Psoas muscle (tissue), 8 donors: Measurements from ENCODE around the gene TMEM179. TPM values are rescaled to one million over a fixed set of nuclear protein-coding genes. Genes with fewer than 3 reads are reported as not detected.
"Not testable (repeated sequence)": the region's sequence is repeated elsewhere in the genome, so short reads cannot be mapped to it uniquely, and the experiment has no call there.

Experiments
- ATAC-seq, 4 donors: fragments of 200-7000 bp; cut with Tn5 transposase; one replicate each; pipeline ENCODE4 v1.9.1; 2020; ENCODE audit warnings: moderate library complexity in 3 of 4, mild to moderate bottlenecking in 2 of 4
- DNase-seq, 2 donors: peaks; one replicate each; pipeline ENCODE4 v3.0.0-alpha.2; 2020
- H3K27ac ChIP-seq: fragments of 200-600 bp; one replicate; pipeline ENCODE4 v1.8.0; 2022
- H3K27me3 ChIP-seq, 3 donors: fragments of 200-600 bp in 1 of 3; one replicate each; pipeline versions ENCODE4 v1.6.1 to v1.8.0; 2013 to 2022; ENCODE audit warnings: low read length in 2 of 3, mild to moderate bottlenecking in 2 of 3, moderate library complexity in 1 of 3; ENCODE audit not compliant: insufficient read depth in 3 of 3
- H3K36me3 ChIP-seq, 2 donors: fragments of 200-600 bp in 1 of 2; one replicate each; pipeline versions ENCODE4 v1.6.1 to v1.8.0; 2013 to 2022; ENCODE audit warnings: low read depth in 1 of 2, mild to moderate bottlenecking in 1 of 2, moderate library complexity in 1 of 2; ENCODE audit not compliant: insufficient read depth in 1 of 2
- H3K4me1 ChIP-seq: fragments of 200-600 bp; one replicate; pipeline ENCODE4 v1.8.0; 2022
- H3K4me3 ChIP-seq: fragments of 200-600 bp; one replicate; pipeline ENCODE4 v1.8.0; 2022; ENCODE audit warnings: mild to moderate bottlenecking
- H3K9me3 ChIP-seq: fragments of 200-600 bp; one replicate; pipeline ENCODE4 v1.8.0; 2022
- WGBS, 3 donors: extraction: QIAGEN DNeasy Blood & Tissue Kit; methylation state at CpG; one replicate each; pipeline versions ENCODE4 v1.1.6 to v1.1.7; 2013; 5-methylcytosine and 5-hydroxymethylcytosine counted together
- intact Hi-C, 2 donors: fragments of 100-400 bp; cut with DNase I; formaldehyde crosslinking; loops; one replicate each; pipeline versions ENCODE4 v1.11.0 to v1.14.2; 2022
- polyA plus RNA-seq, 3 donors: library from polyadenylated mRNA; stranded (reverse); fragments of 200-250 nt; gene quantifications; one replicate each; pipeline ENCODE4 v1.2.3, GENCODE V29; 2013
- total RNA-seq, 4 donors: library from RNA; stranded (reverse); fragmentation: NEBNext Ultra II Directional in 2 of 4; extraction: Animal tissue kit (Norgen Biotek cat#: 25700) in 2 of 4; gene quantifications; one replicate each; pipeline versions ENCODE4 v1.2.1 to v1.2.4, GENCODE V29; 2021 to 2023
- TF ChIP-seq, protein P1 (sequence below): fragments of 200-600 bp; IDR thresholded peaks from one replicate; pipeline ENCODE4 v1.8.0; 2022; ENCODE audit warnings: antibody characterized with exemption
- donor health status: healthy with polysubstance abuse.
- donor health status: DM: no; HTN: no; CAD: no; lungs with moderate emphysema.
- donor health status: Bipolar disorder and iron deficiency.
- donor health status: healthy.
- donor health status: DM: yes; HTN: yes; CAD: no.
- donor health status: DM: no; HTN: no; CAD: no.
- donor health status: DM: no; HTN: no; CAD: no.
- donor health status: DM: yes; HTN: yes; CAD: no.

Gene TMEM179
- total and polyA plus RNA-seq, 7 donors, result 0.01 TPM; not detected in 6

DNA sequence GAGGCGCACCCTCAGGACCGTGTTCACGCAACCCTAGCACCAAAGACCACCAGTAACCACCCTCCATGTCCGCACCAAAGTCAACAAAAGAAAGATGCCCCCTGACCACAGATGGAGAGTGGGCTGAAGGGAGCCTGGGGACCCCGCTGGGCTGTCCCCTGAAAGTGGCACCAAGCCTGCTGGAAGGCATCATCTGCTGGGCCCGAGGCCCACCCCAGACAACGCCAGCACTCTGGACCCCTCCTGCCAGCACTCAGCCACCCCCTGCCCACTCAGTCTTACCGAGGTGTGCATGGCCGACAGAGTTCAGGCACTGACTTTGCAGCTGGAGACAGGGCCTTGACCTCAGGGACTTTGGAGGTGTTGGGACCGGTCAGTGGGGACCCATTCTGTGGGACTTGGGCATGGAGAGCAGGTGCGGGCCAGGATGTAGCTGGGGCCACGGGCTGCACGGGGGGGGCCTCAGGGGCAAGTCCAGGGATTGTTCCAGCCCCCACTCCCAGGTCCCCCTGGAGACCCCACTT is 34.4 kb upstream of the TMEM179 start:
- ATAC-seq (no peak), DNase-seq (no peak)
- intact Hi-C loops, result loop anchor here (2.0 to 5.0 kb wide), 3 partner anchors 497 to 560 kb away; no protein-coding TSS in a partner anchor
- H3K4me1 ChIP-seq, result no peaks in the 10 kb centered on the region
- H3K9me3 ChIP-seq, result no peaks in the 10 kb centered on the region
- TF ChIP-seq, protein P1, sequence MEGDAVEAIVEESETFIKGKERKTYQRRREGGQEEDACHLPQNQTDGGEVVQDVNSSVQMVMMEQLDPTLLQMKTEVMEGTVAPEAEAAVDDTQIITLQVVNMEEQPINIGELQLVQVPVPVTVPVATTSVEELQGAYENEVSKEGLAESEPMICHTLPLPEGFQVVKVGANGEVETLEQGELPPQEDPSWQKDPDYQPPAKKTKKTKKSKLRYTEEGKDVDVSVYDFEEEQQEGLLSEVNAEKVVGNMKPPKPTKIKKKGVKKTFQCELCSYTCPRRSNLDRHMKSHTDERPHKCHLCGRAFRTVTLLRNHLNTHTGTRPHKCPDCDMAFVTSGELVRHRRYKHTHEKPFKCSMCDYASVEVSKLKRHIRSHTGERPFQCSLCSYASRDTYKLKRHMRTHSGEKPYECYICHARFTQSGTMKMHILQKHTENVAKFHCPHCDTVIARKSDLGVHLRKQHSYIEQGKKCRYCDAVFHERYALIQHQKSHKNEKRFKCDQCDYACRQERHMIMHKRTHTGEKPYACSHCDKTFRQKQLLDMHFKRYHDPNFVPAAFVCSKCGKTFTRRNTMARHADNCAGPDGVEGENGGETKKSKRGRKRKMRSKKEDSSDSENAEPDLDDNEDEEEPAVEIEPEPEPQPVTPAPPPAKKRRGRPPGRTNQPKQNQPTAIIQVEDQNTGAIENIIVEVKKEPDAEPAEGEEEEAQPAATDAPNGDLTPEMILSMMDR, result no peak
- 64 to 75% (median 71%) methylated on average over 11 to 13 of the region's 13 CpGs for WGBS, 3 donors
- no peak overlapping the region for H3K4me3 ChIP-seq
- no peaks in the 10 kb centered on the region for H3K36me3 ChIP-seq
- H3K27ac ChIP-seq, result no peak overlapping the region
- peaks cover 0 to 35% (median 10%) of the 10 kb centered on the region in 3 donors for H3K27me3 ChIP-seq

DNA sequence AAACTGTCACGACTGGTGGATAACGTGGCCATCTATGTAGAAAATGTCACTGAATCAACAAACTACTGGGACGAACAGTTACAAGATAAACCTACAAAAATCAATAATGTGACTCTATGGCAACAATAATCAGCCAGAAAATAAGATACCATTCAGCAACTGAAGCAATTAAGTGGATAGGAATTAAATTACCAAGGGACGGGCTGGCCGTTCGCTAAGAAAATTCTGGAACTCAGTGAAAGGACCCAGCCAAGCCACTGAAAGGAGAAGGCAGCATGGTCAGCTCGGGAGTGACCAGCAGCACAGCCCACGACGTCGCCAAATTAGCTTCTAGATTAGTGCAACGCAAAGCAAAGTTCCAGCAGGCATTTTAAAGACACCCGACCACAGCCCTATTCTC is 33.6 kb upstream of the TMEM179 start:
- TF ChIP-seq, protein P1, result no peak
- 32 to 49% (median 33%) methylated on average over 12 of the region's 12 CpGs for WGBS, 3 donors
- peaks cover 0 to 43% (median 10%) of the 10 kb centered on the region in 3 donors for H3K27me3 ChIP-seq
- DNase-seq (no peak), ATAC-seq (no peak)
- H3K4me1 ChIP-seq, result no peaks in the 10 kb centered on the region
- intact Hi-C loops, result loop anchor here (2.0 to 5.0 kb wide), 3 partner anchors 496 to 559 kb away; no protein-coding TSS in a partner anchor
- H3K4me3 ChIP-seq, result no peak overlapping the region
- H3K27ac ChIP-seq, result no peak overlapping the region
- H3K36me3 ChIP-seq, result no peaks in the 10 kb centered on the region
- no peaks in the 10 kb centered on the region for H3K9me3 ChIP-seq

DNA sequence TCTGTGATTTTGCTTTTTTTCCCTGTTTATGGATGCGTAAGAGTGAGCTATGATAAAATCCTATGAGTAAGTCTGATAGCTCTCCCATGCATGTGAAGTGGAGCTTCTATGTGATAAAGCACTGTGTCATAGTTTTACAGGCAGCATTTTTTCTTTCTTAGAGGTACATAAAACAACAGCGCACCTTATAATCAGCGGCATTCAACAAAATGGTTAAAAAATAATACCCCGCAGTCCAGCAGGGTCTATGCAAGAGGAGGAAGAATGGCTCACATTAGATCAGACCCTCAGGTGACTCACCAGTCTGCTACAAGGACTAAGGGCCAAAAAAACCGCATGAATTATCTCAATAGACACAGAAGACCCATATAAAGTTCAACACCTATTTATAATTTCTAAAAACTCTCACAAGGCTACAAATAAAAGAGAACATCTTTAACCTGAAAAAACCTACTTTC is 33.0 kb upstream of the TMEM179 start:
- H3K9me3 ChIP-seq, result no peaks in the 10 kb centered on the region
- peaks cover 0 to 43% (median 11%) of the 10 kb centered on the region in 3 donors for H3K27me3 ChIP-seq
- WGBS, 3 donors, result 80 to 90% (median 87%) methylated on average over 5 of the region's 5 CpGs
- H3K36me3 ChIP-seq, result no peaks in the 10 kb centered on the region
- H3K27ac ChIP-seq, result no peak overlapping the region
- no peak for DNase-seq
- H3K4me3 ChIP-seq, result no peak overlapping the region
- no peak for ATAC-seq
- intact Hi-C loops, result loop anchor here (2.0 to 5.0 kb wide), 3 partner anchors 495 to 559 kb away; no protein-coding TSS in a partner anchor
- TF ChIP-seq, protein P1, result no peak
- H3K4me1 ChIP-seq, result no peaks in the 10 kb centered on the region

DNA sequence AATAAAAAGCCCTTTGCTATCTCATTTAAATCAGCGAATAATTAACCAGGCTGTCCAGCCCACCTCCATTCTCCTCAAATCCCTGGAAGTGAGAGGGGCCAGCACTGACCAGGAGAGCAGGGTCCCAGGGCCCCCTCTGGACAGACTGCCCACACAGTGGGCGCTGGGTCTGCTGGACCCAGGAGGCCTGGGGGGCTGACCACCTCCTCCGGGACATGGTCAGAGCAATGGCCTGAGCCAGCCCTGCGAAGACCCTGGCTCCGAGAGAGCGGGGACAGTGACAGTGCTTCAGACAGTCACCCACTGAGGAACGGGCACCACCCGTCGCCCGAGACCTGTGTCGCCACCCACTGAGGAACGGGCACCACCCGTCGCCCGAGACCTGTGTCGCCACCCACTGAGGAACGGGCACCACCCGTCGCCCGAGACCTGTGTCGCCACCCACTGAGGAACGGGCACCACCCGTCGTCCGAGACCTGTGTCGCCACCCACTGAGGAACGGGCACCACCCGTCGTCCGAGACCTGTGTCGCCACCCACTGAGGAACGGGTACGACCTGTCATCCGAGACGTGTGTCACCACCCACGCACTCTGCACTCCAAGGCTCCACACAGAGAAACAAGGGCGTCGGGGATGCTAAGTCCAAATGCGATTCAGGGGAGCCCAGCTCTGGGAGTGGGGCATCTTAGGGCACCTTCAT is 32.4 kb upstream of the TMEM179 start:
- not testable (repeated sequence) for H3K4me3 ChIP-seq
- intact Hi-C loops, result loop anchor here in 1 of 2 donors (5.0 kb wide), 1 partner anchor 495 kb away; no protein-coding TSS in a partner anchor

DNA sequence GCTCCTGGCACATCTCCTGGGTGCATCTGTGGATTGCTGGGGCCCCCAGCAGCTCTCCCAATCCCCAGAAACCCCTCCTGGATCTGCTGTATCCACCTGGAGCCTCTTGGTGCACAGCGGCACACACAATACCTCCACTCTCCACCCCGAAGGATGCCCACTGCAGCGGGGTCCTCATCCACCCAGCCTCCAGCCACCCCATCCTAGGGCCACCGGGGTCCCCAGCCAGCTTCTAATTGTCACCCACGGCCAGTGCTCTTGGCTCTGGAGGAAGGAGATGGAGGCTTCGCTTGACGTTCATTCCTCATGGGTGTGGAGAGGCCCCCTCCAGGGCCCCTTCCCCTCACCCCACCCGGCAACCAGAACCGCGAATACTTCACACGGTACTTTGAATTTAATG is 31.6 kb upstream of the TMEM179 start:
- TF ChIP-seq, protein P1, result no peak
- Histone ChIP-seq H3K27me3 (peaks cover 0 to 49% (median 10%) of the 10 kb centered on the region in 3 donors), H3K36me3 (no peaks in the 10 kb centered on the region), H3K4me1 (no peaks in the 10 kb centered on the region), H3K4me3 (no peak overlapping the region), H3K9me3 (no peaks in the 10 kb centered on the region), H3K27ac (no peak overlapping the region)
- ATAC-seq, result no peak
- intact Hi-C loops, result loop anchor here in 1 of 2 donors (5.0 kb wide), 1 partner anchor 494 kb away; no protein-coding TSS in a partner anchor
- WGBS, 3 donors, result 77 to 83% (median 79%) methylated on average over 11 of the region's 11 CpGs
- DNase-seq, result no peak

More for the DNA sequence above, 32.4 kb upstream of the TMEM179 start:
- not testable (repeated sequence) for ATAC-seq, H3K4me1 ChIP-seq, H3K27ac ChIP-seq, H3K9me3 ChIP-seq, H3K36me3 ChIP-seq, DNase-seq
- 79 to 87% (median 79%) methylated on average over 29 to 38 of the region's 39 CpGs for WGBS, 3 donors
- H3K27me3 ChIP-seq, result peaks cover 0 to 44% (median 10%) of the 10 kb centered on the region in 3 donors
